ENCODE measurements around the gene KSR1.
"Not testable (repeated sequence)": the region's sequence is repeated elsewhere in the genome, so short reads cannot be mapped to it uniquely, and the experiment has no call there.

KSR1 gene

GRCh38 chr17:27427166-27427862, 28.9 kb upstream of the KSR1 start:
- DNase-seq = not testable (repeated sequence)

GRCh38 chr17:27428781-27429505, 27.3 kb upstream of the KSR1 start:
- DNase-seq = no peak

- DNase-seq = no peak
These were observed 26.4 kb upstream of the KSR1 start for GRCh38 chr17:27429666-27430382.

- DNase-seq = no peak
These were observed 25.8 kb upstream of the KSR1 start for GRCh38 chr17:27430383-27430840.

- peak in 1 of 2 experiments; percentile 21 for DNase-seq
These were observed 25.3 kb upstream of the KSR1 start for GRCh38 chr17:27430882-27431491.

GRCh38 chr17:27433521-27433920, 22.7 kb upstream of the KSR1 start:
- DNase-seq = no peak

GRCh38 chr17:27435431-27436070, 20.7 kb upstream of the KSR1 start:
- not testable (repeated sequence) for DNase-seq

- no peak for DNase-seq
These were observed 17.8 kb upstream of the KSR1 start for GRCh38 chr17:27438348-27438998.

GRCh38 chr17:27439342-27439741, 16.9 kb upstream of the KSR1 start:
- DNase-seq = no peak

- no peak for DNase-seq
These were observed 13.5 kb upstream of the KSR1 start for GRCh38 chr17:27442702-27443101.

GRCh38 chr17:27443491-27443890, 12.8 kb upstream of the KSR1 start:
- DNase-seq = no peak

- DNase-seq = no peak
These were observed 10.3 kb upstream of the KSR1 start for GRCh38 chr17:27445971-27446370.

GRCh38 chr17:27446569-27447301, 9.5 kb upstream of the KSR1 start:
- DNase-seq = no peak

GRCh38 chr17:27448534-27448933, 7.7 kb upstream of the KSR1 start:
- not testable (repeated sequence) for DNase-seq

GRCh38 chr17:27449541-27449940, 6.7 kb upstream of the KSR1 start:
- DNase-seq = no peak

- no peak for DNase-seq
These were observed 6.3 kb upstream of the KSR1 start for GRCh38 chr17:27449988-27450387.

GRCh38 chr17:27450416-27450815, 5.8 kb upstream of the KSR1 start:
- no peak for DNase-seq

- DNase-seq = no peak
These were observed 4.3 kb upstream of the KSR1 start for GRCh38 chr17:27451906-27452305.

- DNase-seq = no peak
These were observed 3.4 kb upstream of the KSR1 start for GRCh38 chr17:27452828-27453227.

- no peak for DNase-seq
These were observed 2.8 kb upstream of the KSR1 start for GRCh38 chr17:27453471-27453870.

GRCh38 chr17:27454089-27454488, 2.2 kb upstream of the KSR1 start:
- DNase-seq = no peak

Data from activated CD4-positive, alpha-beta T cell treated with anti-CD3 and anti-CD28 coated beads, Interleukin-2, amount 50 U/mL, for 48 hours (primary cell).